ENCODE results near the gene HSPA1L.
A peak's percentile ranks its signal among the peaks of the same experiment; 100 is the strongest.
"Not testable (repeated sequence)": the region's sequence is repeated elsewhere in the genome, so short reads cannot be mapped to it uniquely, and the experiment has no call there.

DNA sequence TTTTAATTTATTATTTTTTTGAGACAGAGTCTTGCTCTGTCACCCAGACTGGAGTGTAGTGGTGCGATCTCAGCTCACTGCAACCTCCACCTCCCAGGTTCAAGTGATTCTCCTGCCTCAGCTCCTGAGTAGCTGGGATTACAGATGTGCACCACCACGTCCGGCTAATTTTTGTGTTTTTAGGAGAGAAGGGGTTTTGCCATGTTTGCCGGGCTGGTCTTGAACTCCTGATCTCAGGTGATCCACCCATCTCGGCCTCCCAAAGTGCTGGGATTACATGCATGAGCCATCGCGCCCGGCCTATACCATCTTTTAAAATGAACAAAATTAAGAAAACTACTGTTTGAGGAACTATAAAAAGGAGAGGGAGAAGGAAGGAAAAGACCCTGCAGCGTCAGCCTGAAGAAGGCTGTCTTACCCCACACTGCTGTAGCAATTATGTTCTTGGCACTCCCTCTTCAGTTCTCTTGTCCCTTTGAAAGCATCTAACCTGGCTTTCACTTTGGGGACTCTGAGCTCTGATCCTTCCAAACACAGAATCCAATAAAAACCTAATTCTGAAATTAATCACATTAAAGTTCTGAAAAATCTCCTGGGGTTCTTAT, 8.6 kb upstream of the HSPA1L start:
- TF ChIP-seq, protein P1, sequence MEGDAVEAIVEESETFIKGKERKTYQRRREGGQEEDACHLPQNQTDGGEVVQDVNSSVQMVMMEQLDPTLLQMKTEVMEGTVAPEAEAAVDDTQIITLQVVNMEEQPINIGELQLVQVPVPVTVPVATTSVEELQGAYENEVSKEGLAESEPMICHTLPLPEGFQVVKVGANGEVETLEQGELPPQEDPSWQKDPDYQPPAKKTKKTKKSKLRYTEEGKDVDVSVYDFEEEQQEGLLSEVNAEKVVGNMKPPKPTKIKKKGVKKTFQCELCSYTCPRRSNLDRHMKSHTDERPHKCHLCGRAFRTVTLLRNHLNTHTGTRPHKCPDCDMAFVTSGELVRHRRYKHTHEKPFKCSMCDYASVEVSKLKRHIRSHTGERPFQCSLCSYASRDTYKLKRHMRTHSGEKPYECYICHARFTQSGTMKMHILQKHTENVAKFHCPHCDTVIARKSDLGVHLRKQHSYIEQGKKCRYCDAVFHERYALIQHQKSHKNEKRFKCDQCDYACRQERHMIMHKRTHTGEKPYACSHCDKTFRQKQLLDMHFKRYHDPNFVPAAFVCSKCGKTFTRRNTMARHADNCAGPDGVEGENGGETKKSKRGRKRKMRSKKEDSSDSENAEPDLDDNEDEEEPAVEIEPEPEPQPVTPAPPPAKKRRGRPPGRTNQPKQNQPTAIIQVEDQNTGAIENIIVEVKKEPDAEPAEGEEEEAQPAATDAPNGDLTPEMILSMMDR (conservative IDR thresholded peaks at IDR 0.05; ENCODE audit: low read depth in 2 of 2) = 0 out of 4 replicates have a peak, but pooled peaks of 1 of the 2 experiments have one; percentile 2
- not testable (repeated sequence) for TF ChIP-seq ZNF331 (CRISPR knock-in tag; IDR thresholded peaks at IDR 0.05; ENCODE audit: low read depth); EZH2 (IDR thresholded peaks at IDR 0.05; ENCODE audit: low read depth, unreplicated experiment); REST (IDR thresholded peaks at IDR 0.05; ENCODE audit: unreplicated experiment); POLR2AphosphoS5 (IDR thresholded peaks at IDR 0.05; ENCODE audit: low read depth); CREB1 (CRISPR knock-in tag; IDR thresholded peaks at IDR 0.05; ENCODE audit: low read depth); JUNB (IDR thresholded peaks at IDR 0.05; ENCODE audit: unreplicated experiment)

Measured in GM23338 (cell line).